ENCODE results near the gene INO80.

Gene INO80

GRCh38 chr15:40999190-40999589 lies 116.9 kb downstream of the INO80 start:
- Histone ChIP-seq H3K27ac (no peak overlapping the region), H3K9me3 (no peaks in the 10 kb centered on the region), H3K4me3 (ENCODE audit: low read depth in 1 of 2, low read length in 1 of 2) (no peak overlapping the region), H3K4me1 (ENCODE audit: control insufficient read depth in 1 of 2, insufficient read depth in 1 of 2, low read depth in 1 of 2, low read length in 1 of 2) (no peaks in the 10 kb centered on the region), H3K36me3 (peaks cover 63% of the 10 kb centered on the region), H3K27me3 (no peaks in the 10 kb centered on the region)
- TF ChIP-seq CTCF (IDR thresholded peaks at IDR 0.05): no peak

DNA sequence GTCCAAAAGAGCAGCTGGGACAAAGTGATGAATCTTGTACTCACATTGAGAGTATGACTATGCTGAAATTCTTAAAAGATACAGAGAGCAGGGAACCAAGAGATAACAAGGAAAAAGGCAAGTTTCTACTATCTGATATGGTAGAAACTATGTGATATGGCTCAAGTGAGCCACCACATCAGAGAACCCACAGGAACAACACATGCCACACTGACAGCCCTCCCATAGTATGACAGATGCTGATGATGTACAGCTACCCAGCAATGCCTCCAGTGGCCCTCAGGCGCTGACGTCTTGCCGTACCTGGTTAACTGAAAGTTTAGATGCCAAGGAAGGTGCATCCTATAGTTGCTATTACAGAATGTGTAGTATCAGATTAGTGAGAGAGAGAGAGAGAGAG lies 120.4 kb downstream of the INO80 start:
- Histone ChIP-seq H3K4me3 (ENCODE audit: low read depth in 1 of 2, low read length in 1 of 2) (no peak overlapping the region), H3K27ac (no peak overlapping the region), H3K27me3 (no peaks in the 10 kb centered on the region), H3K4me1 (ENCODE audit: control insufficient read depth in 1 of 2, insufficient read depth in 1 of 2, low read depth in 1 of 2, low read length in 1 of 2) (no peaks in the 10 kb centered on the region), H3K9me3 (no peaks in the 10 kb centered on the region), H3K36me3 (peaks cover 64% of the 10 kb centered on the region)
- no peak for TF ChIP-seq CTCF (IDR thresholded peaks at IDR 0.05)

DNA sequence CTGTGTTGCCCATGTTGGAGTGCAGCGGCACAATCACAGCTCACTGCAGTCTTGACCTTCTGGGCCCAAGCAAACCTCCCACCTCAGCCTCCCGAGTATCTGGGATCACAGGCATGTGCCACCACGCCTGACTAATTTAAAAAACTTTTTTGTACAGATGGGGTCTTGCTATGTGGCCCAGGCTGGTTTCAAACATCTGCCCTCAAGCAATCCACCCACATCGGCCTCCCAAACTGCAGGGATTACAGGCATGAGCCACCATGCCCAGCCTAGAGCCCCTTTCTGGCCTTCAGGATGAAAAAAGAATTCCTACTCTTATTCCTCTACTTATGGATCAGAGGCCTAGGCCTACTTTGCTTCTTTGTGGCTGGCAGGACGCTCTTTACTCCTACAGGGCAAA lies 123.3 kb downstream of the INO80 start:
- H3K27me3 ChIP-seq: no peaks in the 10 kb centered on the region
- H3K4me3 ChIP-seq (ENCODE audit: low read depth in 1 of 2, low read length in 1 of 2): no peak overlapping the region
- H3K36me3 ChIP-seq: peaks cover 64% of the 10 kb centered on the region
- no peaks in the 10 kb centered on the region for H3K9me3 ChIP-seq
- TF ChIP-seq CTCF (IDR thresholded peaks at IDR 0.05): no peak
- H3K27ac ChIP-seq: no peak overlapping the region
- H3K4me1 ChIP-seq (ENCODE audit: control insufficient read depth in 1 of 2, insufficient read depth in 1 of 2, low read depth in 1 of 2, low read length in 1 of 2): no peaks in the 10 kb centered on the region

- peaks cover 66% of the 10 kb centered on the region for H3K36me3 ChIP-seq
Measured at GRCh38 chr15:40992241-40992741, 123.8 kb downstream of the INO80 start.

GRCh38 chr15:40991355-40991754 lies 124.7 kb downstream of the INO80 start:
- H3K9me3 ChIP-seq: no peaks in the 10 kb centered on the region
- no peak overlapping the region for H3K27ac ChIP-seq
- peaks cover 66% of the 10 kb centered on the region for H3K36me3 ChIP-seq
- no peaks in the 10 kb centered on the region for H3K27me3 ChIP-seq
- TF ChIP-seq CTCF (IDR thresholded peaks at IDR 0.05): no peak
- H3K4me1 ChIP-seq (ENCODE audit: control insufficient read depth in 1 of 2, insufficient read depth in 1 of 2, low read depth in 1 of 2, low read length in 1 of 2): no peaks in the 10 kb centered on the region
- H3K4me3 ChIP-seq (ENCODE audit: low read depth in 1 of 2, low read length in 1 of 2): no peak overlapping the region

More at GRCh38 chr15:40992241-40992741, 123.8 kb downstream of the INO80 start:
- Histone ChIP-seq H3K4me3 (ENCODE audit: low read depth in 1 of 2, low read length in 1 of 2) (no peak overlapping the region), H3K9me3 (no peaks in the 10 kb centered on the region), H3K27ac (no peak overlapping the region), H3K27me3 (no peaks in the 10 kb centered on the region), H3K4me1 (ENCODE audit: control insufficient read depth in 1 of 2, insufficient read depth in 1 of 2, low read depth in 1 of 2, low read length in 1 of 2) (no peaks in the 10 kb centered on the region)
- no peak for TF ChIP-seq CTCF (IDR thresholded peaks at IDR 0.05)

DNA sequence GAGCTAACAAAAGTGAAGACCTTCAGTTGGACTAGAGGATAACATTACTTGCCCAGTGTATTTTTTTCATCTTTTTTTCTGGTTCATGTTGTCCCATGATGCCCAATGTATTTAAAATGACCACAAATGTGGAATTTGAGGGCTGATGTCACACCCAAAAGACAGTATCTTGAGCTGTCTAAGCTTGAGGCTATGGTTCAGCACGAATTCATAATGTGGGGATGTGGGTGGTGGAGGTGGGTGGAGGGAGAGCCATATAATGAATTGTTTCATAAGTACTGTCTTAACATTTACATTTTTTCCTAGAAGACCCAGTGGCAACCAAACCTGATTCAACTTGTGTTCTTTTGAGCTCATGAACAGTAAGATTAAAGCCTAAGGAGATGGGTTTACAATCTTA lies 125.3 kb downstream of the INO80 start:
- TF ChIP-seq CTCF (IDR thresholded peaks at IDR 0.05): no peak
- no peaks in the 10 kb centered on the region for H3K4me1 ChIP-seq (ENCODE audit: control insufficient read depth in 1 of 2, insufficient read depth in 1 of 2, low read depth in 1 of 2, low read length in 1 of 2)
- no peak overlapping the region for H3K4me3 ChIP-seq (ENCODE audit: low read depth in 1 of 2, low read length in 1 of 2)
- H3K9me3 ChIP-seq: no peaks in the 10 kb centered on the region
- no peak overlapping the region for H3K27ac ChIP-seq
- no peaks in the 10 kb centered on the region for H3K27me3 ChIP-seq
- peaks cover 66% of the 10 kb centered on the region for H3K36me3 ChIP-seq
